HUDEP-2 (cell line): ENCODE measurements around the gene MYOD1.

Experiments used
- DNase-seq, 76 experiments: peaks; one replicate each; lab custom pipeline; 2025; ENCODE audit not compliant: unreplicated experiment in 76 of 76; lab: John Stamatoyannopoulos, UW

MYOD1 gene

DNA sequence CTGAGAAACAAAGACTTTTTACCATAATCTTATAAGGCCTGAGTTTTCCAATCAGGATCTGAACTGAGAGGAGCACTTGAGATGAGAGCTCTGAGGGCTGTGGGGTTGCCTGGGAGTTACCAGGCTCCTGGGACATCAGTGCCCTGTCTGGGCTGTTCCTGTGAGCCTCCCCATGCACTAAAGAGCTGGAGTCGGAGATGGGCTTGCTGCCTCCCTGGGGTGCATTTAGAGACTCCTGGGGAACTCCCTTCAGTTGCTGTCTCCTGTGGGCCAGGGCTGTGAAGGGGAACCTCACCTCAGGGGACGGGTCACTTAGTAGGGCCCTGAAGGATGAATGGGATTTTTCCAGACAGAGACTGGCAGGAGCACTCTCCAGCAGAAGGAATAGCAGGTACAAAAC, 48.5 kb downstream of the MYOD1 start:
- DNase-seq, result no peak

DNA sequence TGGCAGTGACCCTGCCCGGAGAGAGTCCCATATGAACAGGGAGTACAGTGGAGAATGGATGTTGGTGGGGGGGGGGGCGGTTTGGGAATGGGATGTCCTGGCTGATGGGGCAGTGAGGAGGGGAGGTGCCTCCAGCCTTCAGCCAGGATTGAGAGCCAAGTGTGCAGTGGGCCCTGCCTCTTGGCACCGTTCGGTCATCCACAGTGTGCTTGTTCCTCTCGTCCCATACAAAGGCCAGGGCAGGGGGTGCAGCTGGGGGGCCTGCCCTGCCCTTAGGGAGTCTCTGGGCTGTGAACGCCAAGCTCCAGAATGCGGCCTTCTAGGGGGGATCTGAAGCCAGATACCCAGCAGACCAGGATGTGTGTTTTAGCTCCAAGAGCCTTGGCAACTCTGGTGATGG, 49.2 kb downstream of the MYOD1 start:
- no peak for DNase-seq

DNA sequence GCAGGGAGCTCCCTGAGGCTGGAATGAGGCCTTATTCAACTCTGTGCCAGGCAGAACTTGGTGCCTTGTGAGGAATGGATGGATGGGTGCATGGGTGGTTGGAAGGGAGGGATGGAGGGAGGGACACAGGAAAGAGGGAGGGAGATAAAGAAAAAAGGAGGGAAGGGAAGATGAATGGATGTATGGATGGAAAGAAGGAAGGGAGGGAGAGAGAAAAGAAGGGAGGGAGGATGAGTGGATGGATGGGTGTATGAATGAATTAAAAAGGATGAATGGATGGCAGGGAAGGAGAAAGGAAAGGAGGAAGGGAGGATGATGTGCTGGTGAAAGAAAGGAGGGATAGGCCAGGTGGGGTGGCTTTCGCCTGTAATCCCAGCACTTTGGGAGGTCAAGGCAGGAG, 49.8 kb downstream of the MYOD1 start:
- no peak for DNase-seq

GRCh38 chr11:17770048-17770652, 50.8 kb downstream of the MYOD1 start:
- peak in 52 of 76 experiments; percentile 4 to 60 (median 32) for DNase-seq

- DNase-seq, result no peak
Measured at GRCh38 chr11:17770917-17771316, 51.5 kb downstream of the MYOD1 start.

DNA sequence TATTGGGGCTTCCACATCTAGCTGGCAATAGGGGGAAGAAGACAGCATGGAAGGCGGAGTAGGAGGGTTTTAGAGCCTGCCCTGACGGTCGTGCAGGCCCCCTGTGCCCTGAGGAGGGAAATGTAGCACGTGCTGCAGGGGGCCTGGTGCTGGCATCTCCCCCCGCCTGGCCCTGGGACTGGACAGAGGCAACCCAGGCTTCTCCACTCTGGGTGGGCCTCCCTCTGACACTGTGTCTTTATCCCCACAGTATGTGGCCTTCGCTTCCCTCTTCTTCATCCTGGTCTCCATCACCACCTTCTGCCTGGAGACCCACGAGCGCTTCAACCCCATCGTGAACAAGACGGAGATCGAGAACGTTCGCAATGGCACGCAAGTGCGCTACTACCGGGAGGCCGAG, 52.0 kb downstream of the MYOD1 start:
- DNase-seq, result no peak
